Measurements from ENCODE around the gene POLG. TPM values are rescaled to one million over a fixed set of nuclear protein-coding genes. Genes with fewer than 3 reads are reported as not detected.

Gene POLG
- total RNA-seq, 1 donor from 2014 or later = 49.4 TPM

- peak; percentile 9 for DNase-seq (ENCODE audit: low spot score)
- intact Hi-C loops (cut with DNase I) = no loop called here
These were observed 2.2 kb downstream of the POLG start for GRCh38 chr15:89332446-89332845.

- DNase-seq (ENCODE audit: low spot score) = no peak
- intact Hi-C loops (cut with DNase I) = no loop called here
These were observed 3.6 kb downstream of the POLG start for GRCh38 chr15:89330881-89331595.

GRCh38 chr15:89330119-89330518, 4.5 kb downstream of the POLG start:
- intact Hi-C loops (cut with DNase I) = no loop called here
- DNase-seq (ENCODE audit: low spot score) = no peak

- intact Hi-C loops (cut with DNase I) = no loop called here
- DNase-seq (ENCODE audit: low spot score) = no peak
These were observed 5.1 kb downstream of the POLG start for GRCh38 chr15:89329329-89330084.

GRCh38 chr15:89328398-89329254, 6.0 kb downstream of the POLG start:
- intact Hi-C loops (cut with DNase I) = no loop called here
- no peak for DNase-seq (ENCODE audit: low spot score)

GRCh38 chr15:89327113-89327512, 7.5 kb downstream of the POLG start:
- DNase-seq (ENCODE audit: low spot score) = no peak
- intact Hi-C loops (cut with DNase I) = no loop called here

GRCh38 chr15:89326316-89326715, 8.3 kb downstream of the POLG start:
- intact Hi-C loops (cut with DNase I) = no loop called here
- DNase-seq (ENCODE audit: low spot score) = no peak

GRCh38 chr15:89325039-89325803, 9.4 kb downstream of the POLG start:
- intact Hi-C loops (cut with DNase I) = no loop called here

GRCh38 chr15:89323825-89324224, 10.8 kb downstream of the POLG start:
- no peak for DNase-seq (ENCODE audit: low spot score)

More at GRCh38 chr15:89325039-89325803, 9.4 kb downstream of the POLG start:
- DNase-seq (ENCODE audit: low spot score) = no peak

GRCh38 chr15:89322822-89323221, 11.8 kb downstream of the POLG start:
- DNase-seq (ENCODE audit: low spot score) = no peak
- intact Hi-C loops (cut with DNase I) = no loop called here

More at GRCh38 chr15:89323825-89324224, 10.8 kb downstream of the POLG start:
- intact Hi-C loops (cut with DNase I) = no loop called here

- no peak for DNase-seq (ENCODE audit: low spot score)
- intact Hi-C loops (cut with DNase I) = no loop called here
These were observed 12.9 kb downstream of the POLG start for GRCh38 chr15:89321521-89322410.

- intact Hi-C loops (cut with DNase I) = no loop called here
These were observed 14.4 kb downstream of the POLG start for GRCh38 chr15:89320200-89320599.

GRCh38 chr15:89319678-89320077, 14.9 kb downstream of the POLG start:
- intact Hi-C loops (cut with DNase I) = no loop called here
- no peak for DNase-seq (ENCODE audit: low spot score)

More at GRCh38 chr15:89320200-89320599, 14.4 kb downstream of the POLG start:
- DNase-seq (ENCODE audit: low spot score) = no peak

- intact Hi-C loops (cut with DNase I) = no loop called here
- DNase-seq (ENCODE audit: low spot score) = no peak
These were observed 17.4 kb downstream of the POLG start for GRCh38 chr15:89317186-89317720.

GRCh38 chr15:89316504-89316903, 18.1 kb downstream of the POLG start:
- DNase-seq (ENCODE audit: low spot score) = no peak
- intact Hi-C loops (cut with DNase I) = no loop called here

- intact Hi-C loops (cut with DNase I) = no loop called here
- DNase-seq (ENCODE audit: low spot score) = no peak
These were observed 19.2 kb downstream of the POLG start for GRCh38 chr15:89315375-89315929.

GRCh38 chr15:89309993-89310392, 24.6 kb downstream of the POLG start:
- no peak for DNase-seq (ENCODE audit: low spot score)
- intact Hi-C loops (cut with DNase I) = no loop called here

GRCh38 chr15:89308236-89308635, 26.4 kb downstream of the POLG start:
- no peak for DNase-seq (ENCODE audit: low spot score)
- intact Hi-C loops (cut with DNase I) = no loop called here

Measured in cardiac septum (tissue), 1 donor.